GM19463 (cell line): ENCODE data around the gene ASAP3.
"Not testable (repeated sequence)": the region's sequence is repeated elsewhere in the genome, so short reads cannot be mapped to it uniquely, and the experiment has no call there.

Source experiments
- ATAC-seq: cut with Tn5 transposase; IDR thresholded peaks from one replicate; pipeline ENCODE4 v1.9.1; 2021; ENCODE audit warnings: mild to moderate bottlenecking, moderate library complexity; ENCODE audit not compliant: unreplicated experiment

Gene ASAP3

DNA sequence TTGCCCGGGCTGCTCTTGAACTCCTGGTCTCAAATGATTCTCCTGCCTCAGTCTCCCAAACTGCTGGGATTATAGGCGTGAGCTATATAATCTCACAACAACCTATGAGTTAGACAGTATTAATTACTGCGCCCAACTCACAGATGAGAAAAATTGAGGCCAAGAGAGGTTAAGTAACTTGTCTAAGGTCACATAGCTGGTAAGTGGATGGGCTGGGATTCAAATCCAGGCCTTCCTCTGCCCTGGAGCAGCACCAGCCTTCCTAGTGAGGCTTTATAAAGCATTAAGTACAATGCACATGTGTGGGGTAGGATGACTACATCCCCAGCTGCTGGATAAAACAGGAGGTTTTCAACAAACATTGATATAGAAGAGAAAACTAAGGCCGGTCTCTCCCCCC, 31.9 kb upstream of the ASAP3 start:
- no peak for ATAC-seq

DNA sequence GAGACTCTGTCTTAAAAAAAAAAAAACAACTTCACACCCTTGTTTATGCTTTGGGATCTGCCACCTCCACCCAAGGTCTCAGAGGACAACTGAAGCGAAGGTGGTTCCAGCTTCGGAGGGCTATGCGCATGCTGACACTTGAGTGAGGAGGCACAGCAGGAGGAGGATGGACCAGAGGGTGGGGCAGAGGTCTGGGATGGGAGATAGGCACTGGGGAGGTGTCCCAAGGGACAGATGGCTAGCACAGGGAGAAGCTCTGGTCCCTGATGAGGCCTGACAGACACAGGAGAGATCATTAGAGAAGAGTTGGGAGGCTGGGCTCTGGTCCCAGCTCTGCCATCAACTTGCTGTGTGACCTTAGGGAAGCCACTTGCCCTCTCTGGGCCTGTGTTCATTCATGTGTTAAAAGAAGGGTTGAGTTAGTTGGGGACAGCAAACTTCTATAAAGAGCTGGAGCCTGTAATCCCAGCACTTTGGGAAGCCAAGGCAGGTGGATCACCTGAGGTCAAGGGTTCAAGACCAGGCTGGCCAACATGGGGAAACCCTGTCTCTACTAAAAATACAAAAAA, 30.2 kb upstream of the ASAP3 start:
- no peak for ATAC-seq

DNA sequence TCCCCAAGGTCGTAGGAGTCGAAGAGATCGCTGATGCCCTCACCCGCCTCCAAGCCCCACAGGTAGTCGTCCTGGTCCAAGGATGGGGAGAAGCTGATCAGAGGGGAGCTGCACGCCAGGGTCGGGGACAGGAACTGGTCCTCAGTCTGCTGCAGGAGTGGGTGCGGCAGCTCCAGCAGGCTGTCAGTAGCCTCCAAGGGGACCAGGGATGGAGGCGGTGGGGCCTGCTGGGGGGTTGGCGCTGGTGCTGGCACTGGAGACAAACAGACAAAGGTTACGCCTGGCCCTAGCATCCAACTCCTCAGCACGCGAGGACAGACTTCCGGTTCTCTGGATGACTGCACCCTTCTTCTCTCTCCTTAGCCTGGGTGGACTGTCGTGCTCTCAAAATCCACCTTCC, 25.9 kb upstream of the ASAP3 start:
- ATAC-seq: no peak

DNA sequence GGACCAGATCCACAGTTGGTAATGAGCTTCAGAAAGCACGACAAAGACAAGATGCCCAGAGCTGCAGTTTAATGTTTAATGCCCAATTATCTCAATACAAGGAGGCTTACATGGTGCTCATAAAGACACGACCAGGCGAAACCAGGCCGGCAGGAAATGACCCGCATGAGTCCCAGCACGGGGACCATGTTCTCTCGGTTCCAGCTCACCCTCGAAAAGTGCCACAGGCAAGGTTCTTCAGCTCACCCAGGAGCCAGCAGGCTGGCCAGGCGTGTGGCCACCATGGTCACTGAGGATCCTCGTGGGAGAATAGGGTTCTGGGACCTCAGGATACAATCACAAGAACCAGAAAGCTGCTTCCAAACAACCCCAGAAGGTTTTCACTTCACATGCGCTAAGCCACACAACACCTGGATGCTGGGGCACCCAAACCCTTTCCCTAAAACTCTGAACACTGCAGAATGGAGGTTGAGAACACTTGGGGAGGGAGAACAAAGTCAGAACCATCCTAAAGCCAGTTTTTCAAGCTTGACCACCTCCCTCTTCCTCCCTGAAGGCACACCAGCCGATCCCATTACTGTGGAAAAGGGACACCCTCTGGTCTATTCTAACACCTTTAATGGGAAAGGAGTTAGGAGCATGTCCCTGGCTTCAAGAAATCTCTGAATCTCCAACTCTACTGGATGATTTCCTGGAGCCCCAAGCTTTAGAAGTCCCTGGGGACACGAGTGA, 22.6 kb upstream of the ASAP3 start:
- ATAC-seq: no peak

DNA sequence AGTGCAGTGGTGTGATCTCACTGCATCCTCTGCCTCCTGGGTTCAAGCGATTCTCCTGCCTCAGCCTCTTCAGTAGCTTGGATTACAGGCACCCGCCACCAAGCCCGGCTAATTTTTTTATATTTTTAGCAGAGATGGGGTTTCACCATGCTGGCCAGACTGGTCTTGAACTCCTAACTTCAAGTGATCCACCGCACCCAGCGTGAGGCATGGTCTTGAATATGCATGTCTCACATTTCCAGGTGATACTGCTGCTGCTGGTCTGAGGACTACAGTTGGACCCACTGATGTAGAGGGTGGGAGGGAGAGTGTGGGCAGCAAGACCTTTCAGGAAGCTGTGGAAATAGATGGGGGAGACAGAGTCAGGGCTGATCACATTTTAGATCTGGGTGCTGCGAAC, 21.9 kb upstream of the ASAP3 start:
- ATAC-seq: no peak

DNA sequence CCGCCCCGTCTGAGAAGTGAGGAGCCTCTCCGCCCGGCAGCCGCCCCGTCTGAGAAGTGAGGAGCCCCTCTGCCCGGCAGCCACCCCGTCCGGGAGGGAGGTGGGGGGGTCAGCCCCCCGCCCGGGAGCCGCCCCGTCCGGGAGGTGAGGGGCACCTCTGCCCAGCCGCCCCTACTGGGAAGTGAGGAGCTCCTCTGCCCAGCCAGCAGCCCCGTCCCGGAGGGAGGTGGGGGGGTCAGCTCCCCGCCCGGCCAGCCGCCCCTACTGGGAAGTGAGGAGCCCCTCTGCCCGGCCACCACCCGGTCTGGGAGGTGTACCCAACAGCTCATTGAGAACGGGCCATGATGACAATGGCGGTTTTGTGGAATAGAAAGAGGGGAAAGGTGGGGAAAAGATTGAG, 20.2 kb upstream of the ASAP3 start:
- not testable (repeated sequence) for ATAC-seq

DNA sequence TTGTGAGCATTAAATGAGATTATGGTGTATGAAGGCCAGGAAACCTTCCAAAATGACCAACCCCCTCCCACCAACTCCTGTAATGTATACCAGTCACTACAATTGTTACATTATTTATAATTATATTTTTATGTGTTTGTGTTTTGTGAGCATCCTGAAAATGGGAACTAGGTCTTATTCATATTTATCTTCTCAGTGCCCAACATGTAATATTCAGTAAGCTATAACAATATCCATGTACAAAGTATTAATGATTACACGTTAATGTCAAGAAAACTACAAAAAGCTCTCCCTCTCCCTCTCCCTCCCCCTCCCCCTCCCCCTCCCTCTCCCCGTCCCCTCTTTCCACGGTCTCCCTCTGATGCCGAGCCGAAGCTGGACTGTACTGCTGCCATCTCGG, 19.0 kb upstream of the ASAP3 start:
- no peak for ATAC-seq

DNA sequence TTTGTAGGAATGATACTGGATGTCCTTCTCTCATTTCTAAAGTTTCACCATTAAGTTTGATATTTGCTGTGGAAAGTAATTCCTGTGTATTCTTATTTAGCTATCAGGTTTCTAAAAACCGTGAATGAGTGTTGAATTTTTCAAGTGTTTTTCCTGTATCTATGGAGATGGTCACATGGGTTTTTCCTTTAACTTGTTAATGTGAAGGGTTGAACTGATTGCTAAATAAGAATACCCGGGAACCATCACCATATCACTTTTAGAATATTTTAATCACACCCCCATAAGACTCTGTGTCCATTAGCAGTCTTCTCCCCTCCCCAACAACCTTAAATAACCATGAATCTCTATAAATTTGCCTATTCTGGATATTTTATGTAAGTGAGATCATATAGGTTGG, 16.5 kb upstream of the ASAP3 start:
- ATAC-seq: no peak

DNA sequence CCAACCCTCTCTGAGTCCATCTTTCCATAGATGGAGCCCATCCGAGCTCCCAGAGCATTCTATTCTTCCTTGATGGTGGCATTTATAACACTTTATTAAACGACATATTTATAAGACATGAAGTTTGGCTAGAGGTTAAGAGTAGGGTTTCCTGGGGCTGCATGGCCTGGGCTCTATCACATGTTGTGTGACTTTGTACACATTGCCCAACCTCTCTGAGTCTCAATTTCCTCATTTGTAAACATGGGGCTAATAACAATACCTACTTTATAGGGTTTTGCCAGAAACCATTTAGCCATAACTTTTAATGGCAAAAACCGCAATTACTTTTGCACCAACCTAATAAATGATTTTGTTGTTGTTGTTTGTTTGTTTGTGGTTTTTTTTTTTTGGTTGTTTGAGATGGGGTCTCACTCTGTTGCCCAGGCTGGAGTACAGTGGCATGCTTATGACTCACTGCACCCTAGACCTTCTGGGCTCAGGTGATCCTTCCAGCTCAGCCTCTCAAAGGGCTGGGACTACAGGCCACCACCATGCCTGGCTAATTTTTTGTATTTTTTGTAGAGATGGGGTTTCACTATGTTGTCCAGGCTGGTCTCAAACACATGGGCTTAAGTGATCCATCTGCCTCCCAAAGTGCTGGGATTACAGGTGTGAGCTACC, 13.9 kb upstream of the ASAP3 start:
- ATAC-seq: no peak

DNA sequence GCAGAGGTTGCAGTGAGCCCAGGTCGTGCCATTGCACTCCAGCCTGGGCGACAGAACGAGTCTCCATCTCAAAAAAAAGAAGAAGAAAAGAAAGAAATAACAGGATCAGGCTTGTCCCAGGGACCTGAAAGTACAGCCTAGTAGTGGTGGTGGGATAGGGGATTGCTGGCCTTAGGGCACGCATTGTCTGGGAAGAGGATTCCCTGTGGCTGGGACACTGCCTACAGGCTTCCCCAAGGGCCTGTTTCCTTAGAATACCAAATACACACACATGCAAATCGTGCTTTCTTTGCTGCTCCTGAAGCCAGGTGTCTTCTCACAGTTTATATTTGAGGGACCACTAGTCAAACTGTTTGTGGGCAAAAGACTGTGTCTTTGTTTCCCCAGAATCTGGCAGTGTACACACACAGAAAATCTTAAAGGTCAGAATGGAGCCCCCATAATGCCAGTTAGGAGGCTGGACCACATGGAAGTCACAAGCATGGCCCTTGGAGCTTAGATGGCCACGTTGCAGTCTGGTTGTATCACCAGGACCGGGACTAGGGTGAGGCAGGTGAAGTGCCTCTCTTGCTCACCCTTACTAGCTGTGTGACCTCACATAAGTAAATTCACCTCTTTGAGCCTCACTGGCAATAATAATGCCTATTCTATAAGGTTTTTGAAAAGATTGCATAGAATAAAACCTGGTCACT, 12.7 kb upstream of the ASAP3 start:
- no peak for ATAC-seq

DNA sequence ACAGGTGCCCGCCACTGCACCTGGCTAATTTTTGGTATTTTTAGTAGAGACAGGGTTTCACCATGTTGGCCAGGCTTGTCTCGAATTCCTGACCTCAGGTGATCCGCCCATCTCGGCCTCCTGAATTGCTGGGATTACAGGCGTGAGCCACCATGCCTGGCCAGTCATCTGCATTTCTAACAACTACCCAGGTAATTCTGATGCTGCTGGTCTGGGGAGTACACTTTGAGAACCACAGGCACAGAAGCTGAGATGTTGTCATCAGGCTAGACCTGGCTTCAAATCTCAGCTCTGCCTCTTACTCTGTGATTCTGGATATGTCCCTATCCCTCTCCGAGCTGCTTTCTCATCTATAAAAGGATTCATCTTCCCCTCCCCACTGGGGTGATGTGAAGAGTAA, 10.9 kb upstream of the ASAP3 start:
- ATAC-seq: not testable (repeated sequence)

DNA sequence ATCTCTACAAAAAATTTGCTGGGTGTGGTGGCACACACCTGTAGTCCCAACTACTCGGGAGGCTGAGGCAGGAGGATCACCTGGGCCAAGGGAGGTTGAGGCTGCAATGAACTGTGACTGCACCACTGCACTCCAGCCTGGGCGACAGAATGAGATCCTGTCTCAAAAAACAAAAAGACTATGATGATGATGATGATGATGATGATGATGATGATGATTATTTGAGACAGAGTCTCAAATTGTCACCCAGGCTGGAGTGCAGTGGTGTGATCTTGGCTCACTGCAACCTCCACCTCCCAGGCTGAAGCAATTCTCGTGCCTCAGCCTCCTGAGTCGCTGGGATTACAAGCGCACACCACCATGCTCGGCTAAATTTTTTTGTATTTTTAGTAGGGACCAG, 8.8 kb upstream of the ASAP3 start:
- ATAC-seq: not testable (repeated sequence)

DNA sequence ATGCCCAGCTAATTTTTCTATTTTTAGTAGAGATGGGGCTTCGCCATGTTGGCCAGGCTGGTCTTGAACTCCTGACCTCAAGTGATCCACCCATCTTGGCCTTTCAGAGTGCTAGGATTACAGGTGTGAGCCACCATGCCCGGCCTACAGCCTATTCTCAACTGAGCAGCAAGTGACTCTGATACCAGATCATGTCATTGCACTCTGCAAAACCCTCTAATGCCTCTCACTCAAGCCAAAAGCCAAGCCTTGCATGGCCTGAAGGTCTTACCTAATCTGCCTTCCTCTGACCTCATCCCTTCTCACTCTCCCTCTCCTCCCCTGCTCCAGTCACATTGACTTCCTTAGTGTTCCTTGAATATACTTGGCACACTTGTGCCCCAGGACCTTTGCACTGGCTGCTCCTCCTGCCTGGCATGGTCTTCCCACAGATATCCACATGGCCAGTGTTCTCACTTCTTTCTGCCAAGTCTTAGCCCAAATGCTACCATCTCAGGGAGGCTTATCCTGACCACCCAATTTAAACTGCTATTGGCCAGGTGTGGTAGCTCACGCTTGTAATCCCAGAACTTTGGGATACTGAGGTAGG, 8.2 kb upstream of the ASAP3 start:
- no peak for ATAC-seq

DNA sequence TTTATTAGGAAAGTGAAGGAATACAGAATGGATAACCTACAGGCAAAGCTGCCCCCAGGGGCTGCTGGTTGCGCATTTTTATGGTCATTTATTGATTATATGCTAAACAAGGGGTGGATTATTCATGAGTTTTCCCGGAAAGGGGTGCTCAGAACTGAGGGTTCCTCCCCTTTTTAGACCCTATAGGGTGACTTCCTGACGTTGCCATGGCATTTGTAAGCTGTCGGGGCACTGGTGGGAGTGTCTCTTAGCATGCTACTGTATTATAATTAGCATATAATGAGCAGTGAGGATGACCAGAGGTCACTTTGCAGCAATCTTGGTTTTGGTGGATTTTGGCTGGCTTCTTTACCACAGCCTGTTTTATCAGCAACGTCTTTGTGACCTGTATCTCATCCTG, 5.9 kb upstream of the ASAP3 start:
- no peak for ATAC-seq

DNA sequence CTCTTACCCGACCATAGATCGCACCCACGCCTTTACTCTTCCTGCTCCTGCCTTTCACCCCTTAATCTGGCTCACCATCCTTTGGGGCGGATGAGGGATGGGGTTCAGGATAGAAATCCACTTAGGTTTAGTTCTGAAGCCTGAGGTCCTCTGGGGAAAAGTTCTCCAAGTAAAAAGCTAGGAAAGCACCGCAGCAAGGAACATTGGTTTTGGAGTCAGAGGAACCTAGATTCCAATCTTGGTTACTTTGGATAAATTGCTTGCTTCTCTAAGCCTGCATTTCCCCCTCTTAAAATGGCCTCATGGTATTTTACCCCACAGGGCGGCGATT, 988 bp upstream of the ASAP3 start:
- ATAC-seq: no peak

DNA sequence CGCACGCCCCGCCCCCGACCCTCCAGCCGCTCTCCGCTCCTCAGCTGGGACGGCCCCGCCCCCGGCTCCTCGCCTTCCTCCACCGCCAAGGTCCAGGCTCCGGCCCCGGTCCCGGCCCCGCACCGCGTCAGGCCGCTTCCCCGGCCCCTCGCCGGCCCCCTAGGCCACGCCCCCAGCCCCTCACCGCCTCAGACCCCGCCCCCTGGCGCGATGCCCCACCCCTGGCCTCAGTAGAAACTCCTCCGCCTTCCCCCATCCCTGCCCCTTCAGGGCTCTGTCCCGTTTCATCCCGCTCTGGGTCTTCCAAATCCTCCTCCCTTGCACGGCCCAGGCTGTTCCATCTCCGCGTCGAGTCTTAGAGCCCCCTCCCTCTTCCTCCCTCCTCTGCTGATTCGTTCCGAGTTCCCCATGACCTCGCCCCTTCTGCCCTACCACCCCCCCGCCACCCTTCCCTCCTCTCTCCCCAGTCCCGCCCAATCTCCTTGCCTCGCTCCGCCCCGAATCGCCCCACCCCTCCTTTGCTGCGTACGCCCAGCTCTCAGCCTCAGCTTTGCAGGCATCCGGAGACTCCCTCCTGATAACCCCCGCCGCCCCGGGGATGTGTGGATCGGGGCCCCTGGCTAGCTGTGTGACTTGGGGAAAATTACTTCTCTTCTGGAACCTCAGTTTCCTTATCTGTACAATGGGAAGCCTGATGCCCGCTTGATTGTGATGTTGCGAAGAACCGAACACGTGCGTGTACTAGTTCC, 448 bp upstream of the ASAP3 start:
- peak; percentile 53 for ATAC-seq

DNA sequence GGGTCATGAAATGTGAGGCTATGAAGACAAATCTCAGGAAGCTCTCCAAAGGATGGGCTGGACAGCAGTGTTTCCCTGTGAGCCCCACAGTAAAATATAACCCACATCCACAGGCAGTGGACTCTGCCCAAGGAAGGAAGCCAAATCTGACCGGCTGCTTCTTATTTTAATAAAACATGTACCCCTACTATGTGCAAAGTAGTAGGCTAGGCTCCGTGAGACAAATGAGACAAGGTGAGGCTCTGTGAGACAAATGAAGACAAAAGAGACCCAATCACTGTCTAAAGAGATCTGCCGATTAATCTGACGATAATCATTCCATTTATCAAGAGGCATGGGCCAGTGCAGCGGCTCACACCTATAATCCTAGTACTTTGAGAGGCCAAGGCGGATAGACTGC, 2.1 kb downstream of the ASAP3 start:
- ATAC-seq: no peak

DNA sequence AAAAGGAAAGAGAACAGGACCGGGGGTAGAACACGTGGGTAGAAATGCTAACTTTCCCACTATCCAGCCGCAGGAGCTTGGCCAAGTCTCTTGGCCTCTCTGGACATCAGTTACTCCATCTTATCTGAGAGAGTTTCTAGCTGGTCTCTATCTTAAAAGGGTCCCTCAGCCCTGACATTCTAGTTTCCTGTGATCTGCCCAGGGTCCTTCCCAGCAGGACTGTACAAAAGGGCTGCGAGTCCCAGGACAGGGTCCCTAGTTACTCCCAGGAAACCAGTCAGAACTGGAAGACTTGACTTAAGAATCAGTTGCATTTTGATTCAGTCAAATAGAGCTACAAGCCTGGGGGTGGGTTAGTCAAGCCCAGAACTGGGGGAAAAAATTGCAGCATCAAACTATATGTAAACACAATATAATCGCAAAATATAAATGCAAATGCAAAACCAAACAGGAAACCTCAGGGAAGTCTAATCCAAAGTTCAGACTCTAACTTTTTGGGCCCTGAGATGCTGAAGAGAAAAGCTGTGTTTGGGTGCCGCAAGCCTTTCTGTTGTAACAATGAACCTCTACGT, 2.9 kb downstream of the ASAP3 start:
- ATAC-seq: no peak

DNA sequence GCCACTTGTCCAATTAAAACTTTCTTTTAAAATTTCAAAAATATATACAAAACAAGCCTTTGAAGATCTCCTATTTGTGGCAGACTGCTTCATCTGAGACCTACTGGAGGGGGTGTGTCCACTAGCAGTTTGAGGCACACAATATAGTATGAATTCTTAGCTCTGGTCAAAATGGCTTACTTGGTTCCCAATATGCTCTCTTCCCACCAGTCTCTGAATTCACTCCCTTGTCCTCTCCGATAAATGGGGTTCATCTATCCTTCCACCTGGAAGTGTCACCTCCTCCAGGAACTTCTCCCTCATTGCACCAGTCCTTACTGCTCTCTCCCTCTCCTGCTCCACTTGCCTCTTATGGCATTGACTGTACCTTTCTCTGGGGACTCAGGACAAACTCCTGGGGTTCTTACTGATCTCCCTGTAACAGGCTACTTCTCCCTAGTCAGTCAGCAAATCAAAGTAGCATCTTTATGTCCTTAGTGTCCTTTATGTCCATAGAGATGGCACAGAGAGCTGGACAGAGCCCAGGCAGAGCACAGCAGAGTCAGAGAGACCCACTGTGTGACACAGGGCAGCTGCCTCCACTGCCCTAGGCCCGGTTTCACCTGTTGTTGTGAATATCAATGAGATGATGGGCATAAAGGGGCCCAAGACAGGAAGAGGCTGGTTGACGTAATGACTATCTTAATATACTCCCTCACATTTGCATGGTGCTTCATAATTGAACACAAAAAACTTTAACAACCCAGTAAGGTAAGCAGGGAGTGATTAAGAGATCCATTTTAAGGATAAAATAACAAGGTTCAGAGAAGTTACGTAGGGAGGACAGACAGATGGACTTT, 3.6 kb downstream of the ASAP3 start:
- ATAC-seq: no peak

DNA sequence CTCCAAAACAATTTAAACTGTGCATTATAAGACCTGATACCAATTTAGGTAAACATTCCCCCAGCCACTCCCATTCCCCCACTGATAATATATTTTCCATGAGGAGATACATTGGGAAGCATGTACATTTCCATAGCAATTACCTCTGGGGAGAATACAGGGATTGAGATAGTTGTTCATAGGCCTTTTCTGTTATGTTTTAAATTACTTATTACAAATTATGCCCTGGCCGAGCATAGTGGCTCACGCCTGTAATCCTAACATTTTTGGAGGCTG, 4.4 kb downstream of the ASAP3 start:
- no peak for ATAC-seq
